Measurements from ENCODE around the gene MME. TPM values are rescaled to one million over a fixed set of nuclear protein-coding genes. Genes with fewer than 3 reads are reported as not detected.

The MME gene
- total RNA-seq, 1 donor from 2014 or later, result 66.3 TPM

- DNase-seq (ENCODE audit: low spot score), result no peak
- ATAC-seq, result peak; percentile 34
These were observed 54.9 kb downstream of the MME start for GRCh38 chr3:155135003-155135402.

GRCh38 chr3:155138677-155139076 lies 58.6 kb downstream of the MME start:
- no peak for ATAC-seq
- DNase-seq (ENCODE audit: low spot score), result no peak

- DNase-seq (ENCODE audit: low spot score) (no peak), ATAC-seq (peak; percentile 48)
These were observed 67.5 kb downstream of the MME start for GRCh38 chr3:155147588-155147987.

GRCh38 chr3:155149494-155149893 lies 69.4 kb downstream of the MME start:
- DNase-seq (ENCODE audit: low spot score), result peak; percentile 82
- ATAC-seq, result peak; percentile 93

- no peak for DNase-seq (ENCODE audit: low spot score)
- ATAC-seq, result no peak
These were observed 73.4 kb downstream of the MME start for GRCh38 chr3:155153242-155154186.

- ATAC-seq (no peak), DNase-seq (ENCODE audit: low spot score) (no peak)
These were observed 74.1 kb downstream of the MME start for GRCh38 chr3:155154255-155154654.

GRCh38 chr3:155158346-155159037 lies 78.4 kb downstream of the MME start:
- no peak for ATAC-seq
- no peak for DNase-seq (ENCODE audit: low spot score)

GRCh38 chr3:155159301-155159700 lies 79.2 kb downstream of the MME start:
- DNase-seq (ENCODE audit: low spot score) (no peak), ATAC-seq (no peak)

- ATAC-seq (peak; percentile 83), DNase-seq (ENCODE audit: low spot score) (no peak)
These were observed 81.6 kb downstream of the MME start for GRCh38 chr3:155161640-155162292.

- DNase-seq (ENCODE audit: low spot score) (no peak), ATAC-seq (peak; percentile 59)
These were observed 84.2 kb downstream of the MME start for GRCh38 chr3:155164306-155164705.

- no peak for ATAC-seq
- no peak for DNase-seq (ENCODE audit: low spot score)
These were observed 86.3 kb downstream of the MME start for GRCh38 chr3:155166441-155166840.

GRCh38 chr3:155169197-155169596 lies 89.1 kb downstream of the MME start:
- ATAC-seq (no peak), DNase-seq (ENCODE audit: low spot score) (no peak)

GRCh38 chr3:155173771-155174170 lies 93.7 kb downstream of the MME start:
- no peak for ATAC-seq
- no peak for DNase-seq (ENCODE audit: low spot score)

GRCh38 chr3:155178810-155179436 lies 98.8 kb downstream of the MME start:
- ATAC-seq, result peak; percentile 16
- no peak for DNase-seq (ENCODE audit: low spot score)

- DNase-seq (ENCODE audit: low spot score) (no peak), ATAC-seq (peak; percentile 14)
These were observed 99.3 kb downstream of the MME start for GRCh38 chr3:155179437-155179827.

GRCh38 chr3:155179966-155180757 lies 100.0 kb downstream of the MME start:
- ATAC-seq, result no peak
- DNase-seq (ENCODE audit: low spot score), result no peak

GRCh38 chr3:155182467-155182866 lies 102.3 kb downstream of the MME start:
- no peak for DNase-seq (ENCODE audit: low spot score)
- ATAC-seq, result no peak

- no peak for DNase-seq (ENCODE audit: low spot score)
- ATAC-seq, result no peak
These were observed 103.9 kb downstream of the MME start for GRCh38 chr3:155184011-155184410.

GRCh38 chr3:155185631-155186071 lies 105.5 kb downstream of the MME start:
- ATAC-seq, result no peak
- no peak for DNase-seq (ENCODE audit: low spot score)

GRCh38 chr3:155188031-155188430 lies 107.9 kb downstream of the MME start:
- ATAC-seq (no peak), DNase-seq (ENCODE audit: low spot score) (no peak)
